ENCODE results near the gene ZSWIM7. TPM values are rescaled to one million over a fixed set of nuclear protein-coding genes. Genes with fewer than 3 reads are reported as not detected.

The ZSWIM7 gene
- total RNA-seq, 1 donor from 2014 or later: 15.0 TPM

GRCh38 chr17:16026895-16027294 lies 27.4 kb upstream of the ZSWIM7 start:
- Mint-ChIP-seq H3K27me3 (no peaks in the 10 kb centered on the region), H3K36me3 (ENCODE audit: low read depth) (peaks cover 83% of the 10 kb centered on the region)

GRCh38 chr17:16025202-16025601 lies 25.7 kb upstream of the ZSWIM7 start:
- ATAC-seq (ENCODE audit: low read depth) (no peak), DNase-seq (no peak)
- ChIA-PET POLR2A (no interaction called here), CTCF (no interaction called here)
- Mint-ChIP-seq H3K9me3 (no peaks in the 10 kb centered on the region), H3K36me3 (ENCODE audit: low read depth) (peaks cover 77% of the 10 kb centered on the region), H3K27ac (no peak overlapping the region), H3K4me1 (peaks cover 16% of the 10 kb centered on the region), H3K27me3 (no peaks in the 10 kb centered on the region), H3K4me3 (no peak overlapping the region)
- TF ChIP-seq CTCF (IDR thresholded peaks at IDR 0.05): no peak
- intact Hi-C loops (cut with micrococcal nuclease): no loop called here

More at GRCh38 chr17:16026895-16027294, 27.4 kb upstream of the ZSWIM7 start:
- TF ChIP-seq CTCF (IDR thresholded peaks at IDR 0.05): no peak
- ChIA-PET POLR2A (no interaction called here), CTCF (no interaction called here)
- H3K4me3 Mint-ChIP-seq: no peak overlapping the region
- ATAC-seq (ENCODE audit: low read depth) (no peak), DNase-seq (no peak)
- intact Hi-C loops (cut with micrococcal nuclease): no loop called here
- no peaks in the 10 kb centered on the region for H3K9me3 Mint-ChIP-seq
- peaks cover 16% of the 10 kb centered on the region for H3K4me1 Mint-ChIP-seq
- peak overlapping the region; percentile 88 for H3K27ac Mint-ChIP-seq

- Mint-ChIP-seq H3K4me1 (peaks cover 16% of the 10 kb centered on the region), H3K9me3 (no peaks in the 10 kb centered on the region), H3K27ac (no peak overlapping the region), H3K27me3 (no peaks in the 10 kb centered on the region), H3K36me3 (ENCODE audit: low read depth) (peaks cover 71% of the 10 kb centered on the region), H3K4me3 (no peak overlapping the region)
- intact Hi-C loops (cut with micrococcal nuclease): no loop called here
- TF ChIP-seq CTCF (IDR thresholded peaks at IDR 0.05): no peak
- no peak for ATAC-seq (ENCODE audit: low read depth)
- CTCF ChIA-PET: no interaction called here
- no peak for DNase-seq
- POLR2A ChIA-PET: no interaction called here
Measured at GRCh38 chr17:16023881-16024280, 24.4 kb upstream of the ZSWIM7 start.

GRCh38 chr17:16019347-16019746 lies 19.8 kb upstream of the ZSWIM7 start:
- Mint-ChIP-seq H3K36me3 (ENCODE audit: low read depth) (peaks cover 51% of the 10 kb centered on the region), H3K27ac (no peak overlapping the region), H3K27me3 (no peaks in the 10 kb centered on the region), H3K4me1 (no peaks in the 10 kb centered on the region), H3K9me3 (no peaks in the 10 kb centered on the region), H3K4me3 (no peak overlapping the region)
- ATAC-seq (ENCODE audit: low read depth) (no peak), DNase-seq (no peak)
- ChIA-PET POLR2A (no interaction called here), CTCF (no interaction called here)
- no peak for TF ChIP-seq CTCF (IDR thresholded peaks at IDR 0.05)
- intact Hi-C loops (cut with micrococcal nuclease): no loop called here

GRCh38 chr17:16013943-16014407 lies 14.5 kb upstream of the ZSWIM7 start:
- POLR2A ChIA-PET: interaction anchor here (1.5 kb wide), 1 partner anchor 9 kb away, joined by 3 read pairs; no protein-coding TSS in a partner anchor
- Mint-ChIP-seq H3K9me3 (no peaks in the 10 kb centered on the region), H3K4me3 (no peak overlapping the region), H3K4me1 (no peaks in the 10 kb centered on the region), H3K27me3 (no peaks in the 10 kb centered on the region), H3K27ac (no peak overlapping the region), H3K36me3 (ENCODE audit: low read depth) (peaks cover 55% of the 10 kb centered on the region)
- TF ChIP-seq CTCF (IDR thresholded peaks at IDR 0.05): no peak
- CTCF ChIA-PET: no interaction called here
- intact Hi-C loops (cut with micrococcal nuclease): no loop called here
- ATAC-seq (ENCODE audit: low read depth) (no peak), DNase-seq (no peak)
